Upper lobe of right lung (tissue), 1 donor: ENCODE data around the gene NLRC3. TPM values are rescaled to one million over a fixed set of nuclear protein-coding genes. Genes with fewer than 3 reads are reported as not detected.

Source experiments
- ATAC-seq: fragments of 200-7000 bp; cut with Tn5 transposase; one replicate; pipeline ENCODE4 v1.9.1; 2020; ENCODE audit warnings: mild to moderate bottlenecking, moderate library complexity
- DNase-seq: peaks from one replicate; pipeline ENCODE4 v3.0.0-alpha.2; 2020
- H3K27ac ChIP-seq: fragments of 200-600 bp; one replicate; pipeline ENCODE4 v1.8.0; 2022
- H3K27me3 ChIP-seq: fragments of 200-600 bp; one replicate; pipeline ENCODE4 v1.8.0; 2022; ENCODE audit warnings: mild to moderate bottlenecking
- H3K36me3 ChIP-seq: fragments of 200-600 bp; one replicate; pipeline ENCODE4 v1.8.0; 2022
- H3K4me1 ChIP-seq: fragments of 200-600 bp; one replicate; pipeline ENCODE4 v1.8.0; 2022
- H3K4me3 ChIP-seq: fragments of 200-600 bp; one replicate; pipeline ENCODE4 v1.8.0; 2022; ENCODE audit warnings: mild to moderate bottlenecking
- H3K9me3 ChIP-seq: fragments of 200-600 bp; one replicate; pipeline ENCODE4 v1.8.0; 2022
- CTCF ChIP-seq: fragments of 200-600 bp; IDR thresholded peaks from one replicate; pipeline ENCODE4 v1.8.0; 2022; ENCODE audit warnings: antibody characterized with exemption
- intact Hi-C: fragments of 100-400 bp; cut with DNase I; formaldehyde crosslinking; loops from one replicate; pipeline ENCODE4 v1.11.0; 2022
- total RNA-seq: library from RNA; stranded (reverse); fragmentation: NEBNext Ultra II Directional; extraction: Animal tissue kit (Norgen Biotek cat#: 25700); gene quantifications from one replicate; pipeline ENCODE4 v1.2.1, GENCODE V29; 2021
- donor health status: DM: no; HTN: yes; CAD: no; lungs with severe emphysema.

The NLRC3 gene
- total RNA-seq, 1 donor from 2014 or later, result 5.5 TPM

GRCh38 chr16:3581392-3581791 is 4.2 kb upstream of the NLRC3 start:
- intact Hi-C loops, result no loop called here
- no peak for TF ChIP-seq CTCF
- no peak overlapping the region for H3K4me3 ChIP-seq
- H3K36me3 ChIP-seq, result peaks cover 18% of the 10 kb centered on the region
- H3K27me3 ChIP-seq, result no peaks in the 10 kb centered on the region
- H3K27ac ChIP-seq, result no peak overlapping the region
- H3K9me3 ChIP-seq, result no peaks in the 10 kb centered on the region
- ATAC-seq, result no peak
- DNase-seq, result no peak
- peaks cover 3% of the 10 kb centered on the region for H3K4me1 ChIP-seq

- no peak for TF ChIP-seq CTCF
- Histone ChIP-seq H3K4me3 (no peak overlapping the region), H3K36me3 (peaks cover 18% of the 10 kb centered on the region), H3K4me1 (peaks cover 3% of the 10 kb centered on the region), H3K27ac (no peak overlapping the region), H3K27me3 (no peaks in the 10 kb centered on the region), H3K9me3 (no peaks in the 10 kb centered on the region)
- DNase-seq, result no peak
- intact Hi-C loops, result no loop called here
- ATAC-seq, result no peak
Measured at GRCh38 chr16:3580686-3581085, 3.5 kb upstream of the NLRC3 start.

GRCh38 chr16:3580251-3580651 is 3.0 kb upstream of the NLRC3 start:
- Histone ChIP-seq H3K9me3 (no peaks in the 10 kb centered on the region), H3K27ac (no peak overlapping the region), H3K4me3 (no peak overlapping the region), H3K27me3 (no peaks in the 10 kb centered on the region), H3K36me3 (peaks cover 18% of the 10 kb centered on the region), H3K4me1 (peaks cover 3% of the 10 kb centered on the region)
- ATAC-seq (no peak), DNase-seq (no peak)
- intact Hi-C loops, result no loop called here
- TF ChIP-seq CTCF, result no peak

GRCh38 chr16:3579776-3580175 is 2.6 kb upstream of the NLRC3 start:
- no peak overlapping the region for H3K4me3 ChIP-seq
- no peak overlapping the region for H3K27ac ChIP-seq
- DNase-seq, result no peak
- H3K4me1 ChIP-seq, result peaks cover 3% of the 10 kb centered on the region
- no peak for ATAC-seq
- intact Hi-C loops, result no loop called here
- H3K27me3 ChIP-seq, result no peaks in the 10 kb centered on the region
- no peaks in the 10 kb centered on the region for H3K9me3 ChIP-seq
- no peak for TF ChIP-seq CTCF
- peaks cover 18% of the 10 kb centered on the region for H3K36me3 ChIP-seq

GRCh38 chr16:3578610-3579551 is 1.7 kb upstream of the NLRC3 start:
- Histone ChIP-seq H3K36me3 (peaks cover 11% of the 10 kb centered on the region), H3K4me1 (peaks cover 3% of the 10 kb centered on the region), H3K27ac (peak overlapping the region; percentile 68), H3K4me3 (no peak overlapping the region), H3K9me3 (no peaks in the 10 kb centered on the region), H3K27me3 (no peaks in the 10 kb centered on the region)
- ATAC-seq (peak; percentile 8), DNase-seq (no peak)
- intact Hi-C loops, result no loop called here
- no peak for TF ChIP-seq CTCF
